CD4-positive, alpha-beta T cell (primary cell): ENCODE data around the gene MAPK14. TPM values are rescaled to one million over a fixed set of nuclear protein-coding genes. Genes with fewer than 3 reads are reported as not detected.
A peak's percentile ranks its signal among the peaks of the same experiment; 100 is the strongest.

Experiments used
- ATAC-seq: fragments of 200-7000 bp; cut with Tn5 transposase; one replicate; pipeline ENCODE4 v1.10.0; 2022; ENCODE audit warnings: mild to moderate bottlenecking; ENCODE audit not compliant: poor library complexity
- CTCF ChIA-PET: fragments of 350-600 bp; sonication (Branson Sonifier 250); formaldehyde crosslinking; loops from one replicate; lab custom pipeline; 2021; ENCODE audit warnings: antibody characterized with exemption, inconsistent platforms; lab: Charles Lee
- POLR2A ChIA-PET: fragments of 350-600 bp; sonication (Branson Sonifier 250); formaldehyde crosslinking; loops from one replicate; lab custom pipeline; 2021; ENCODE audit warnings: antibody characterized with exemption, inconsistent platforms; lab: Charles Lee
- DNase-seq, 14 experiments: peaks; one replicate each; pipeline ENCODE4 v3.0.0-alpha.2; 2013 to 2020; ENCODE audit warnings: mixed read lengths in 2 of 14
- H3K27ac ChIP-seq, 2 donors: one replicate each; pipeline versions ENCODE4 v1.5.1 to v1.7.0; 2013; ENCODE audit warnings: low read length in 2 of 2, low read depth in 1 of 2, mild to moderate bottlenecking in 1 of 2
- H3K27me3 ChIP-seq, 2 experiments: 1 replicate in 1 of 2; 2 replicates in 1 of 2; pipeline versions ENCODE4 v1.6.1 to v1.7.0; 2013; ENCODE audit warnings: low read length in 2 of 2, control low read depth in 1 of 2, mild to moderate bottlenecking in 1 of 2, moderate library complexity in 1 of 2; ENCODE audit not compliant: insufficient read depth in 2 of 2, control insufficient read depth in 1 of 2
- H3K36me3 ChIP-seq: one replicate; pipeline ENCODE4 v1.6.1; 2013; ENCODE audit warnings: low read length, control low read depth; ENCODE audit not compliant: insufficient read depth
- H3K4me1 ChIP-seq: one replicate; pipeline ENCODE4 v1.6.1; 2013; ENCODE audit warnings: low read length, control low read depth; ENCODE audit not compliant: insufficient read depth
- H3K4me3 ChIP-seq: one replicate; pipeline ENCODE4 v1.5.1; 2013; ENCODE audit warnings: mild to moderate bottlenecking, low read length, moderate library complexity
- H3K9me3 ChIP-seq, 2 experiments: 1 replicate in 1 of 2; 2 replicates in 1 of 2; pipeline versions ENCODE4 v1.6.1 to v1.7.0; 2013; ENCODE audit warnings: low read length in 2 of 2, mild to moderate bottlenecking in 2 of 2, control low read depth in 1 of 2, moderate library complexity in 1 of 2; ENCODE audit not compliant: control insufficient read depth in 1 of 2, insufficient read depth in 1 of 2
- H3K27ac Mint-ChIP-seq: one replicate; pipeline ENCODE4 v1.8.0; 2020; ENCODE audit warnings: mixed read lengths
- H3K27me3 Mint-ChIP-seq: one replicate; pipeline ENCODE4 v1.8.0; 2021; ENCODE audit warnings: mixed read lengths
- H3K36me3 Mint-ChIP-seq: one replicate; pipeline ENCODE4 v1.8.0; 2021; ENCODE audit warnings: low read depth, mixed read lengths
- H3K4me1 Mint-ChIP-seq: one replicate; pipeline ENCODE4 v1.8.0; 2021; ENCODE audit warnings: low read depth, mixed read lengths
- H3K4me3 Mint-ChIP-seq: one replicate; pipeline ENCODE4 v1.8.0; 2020; ENCODE audit warnings: mild to moderate bottlenecking, mixed read lengths
- H3K9me3 Mint-ChIP-seq: one replicate; pipeline ENCODE4 v1.8.0; 2020; ENCODE audit warnings: mixed read lengths
- CTCF ChIP-seq: fragments of 200-600 bp; IDR thresholded peaks from one replicate; pipeline ENCODE4 v1.8.0; 2022; ENCODE audit warnings: antibody characterized with exemption, mild to moderate bottlenecking
- intact Hi-C, 2 experiments: fragments of 100-400 bp; cut with DNase I in 1 of 2; cut with micrococcal nuclease in 1 of 2; formaldehyde crosslinking; loops; one replicate each; pipeline versions ENCODE4 v1.15.1 to v1.9.0; 2023 to 2025; cut with DNase I, micrococcal nuclease
- total RNA-seq, 174 experiments: library from RNA in 2 of 174; stranded (reverse) in 2 of 174; gene quantifications; one replicate each; pipeline ENCODE4 v1.2.3 and lab custom pipeline; 2021 to 2026

The MAPK14 gene
- total RNA-seq, 2 experiments from 2014 or later: 42.6 to 42.8 TPM

DNA sequence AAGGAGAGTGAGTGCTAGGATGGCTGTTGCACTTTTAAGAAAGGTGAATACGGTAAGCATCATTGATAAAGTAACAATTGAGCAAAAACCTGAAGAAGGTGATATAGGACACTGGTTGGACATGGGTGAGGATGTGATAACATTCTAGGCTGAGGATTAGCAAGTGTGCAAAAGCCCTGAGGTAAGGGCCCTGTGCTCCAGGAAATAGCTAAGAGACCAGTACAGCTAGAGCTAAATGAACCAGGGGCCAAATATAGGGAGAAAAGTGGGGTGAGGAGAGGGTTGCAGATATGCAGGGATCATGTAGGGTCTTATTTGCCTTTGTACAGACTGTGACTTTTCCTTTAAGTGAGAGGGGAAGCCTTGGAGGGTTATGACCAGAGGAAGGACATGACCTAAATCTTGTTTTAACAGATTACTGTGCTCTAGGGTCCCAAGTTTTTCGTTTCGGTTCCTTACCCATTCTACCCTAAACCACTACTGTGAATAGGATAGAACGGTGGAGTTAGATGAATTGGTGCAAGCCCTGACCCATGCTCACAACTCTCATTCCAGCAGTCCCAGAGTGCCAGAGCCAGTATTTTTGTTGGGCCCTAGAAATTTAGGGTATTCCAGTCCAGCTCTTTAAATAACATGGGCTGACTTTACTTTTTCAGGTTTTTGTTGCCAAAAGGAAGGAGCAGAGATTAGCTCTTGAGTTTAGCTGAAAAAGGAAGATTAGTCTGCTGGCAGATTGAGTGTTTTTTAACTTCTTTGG, 10.7 kb downstream of the MAPK14 start:
- no peak for TF ChIP-seq CTCF
- Mint-ChIP-seq H3K4me3 (peak overlapping the region; percentile 57), H3K9me3 (no peaks in the 10 kb centered on the region), H3K4me1 (peaks cover 83% of the 10 kb centered on the region), H3K27me3 (no peaks in the 10 kb centered on the region), H3K36me3 (peaks cover 26% of the 10 kb centered on the region), H3K27ac (peak overlapping the region; percentile 58)
- no peaks in the 10 kb centered on the region for H3K9me3 ChIP-seq
- H3K27me3 ChIP-seq: no peaks in the 10 kb centered on the region
- ChIA-PET POLR2A (interaction anchor here (0.6 to 1.4 kb wide), 3 partner anchors 10 to 545 kb away, joined by 4 to 10 read pairs (median 4); partner anchors contain the start of gene MAPK14), CTCF (interaction anchor here (0.7 to 1.5 kb wide), 3 partner anchors 10 to 57 kb away, joined by 3 to 5 read pairs (median 4); no protein-coding TSS in a partner anchor)
- intact Hi-C loops: no loop called here
- peaks cover 36% of the 10 kb centered on the region for H3K4me1 ChIP-seq
- ATAC-seq (no peak), DNase-seq (no peak)
- no peak overlapping the region for H3K27ac ChIP-seq
- no peak overlapping the region for H3K4me3 ChIP-seq
- no peaks in the 10 kb centered on the region for H3K36me3 ChIP-seq

DNA sequence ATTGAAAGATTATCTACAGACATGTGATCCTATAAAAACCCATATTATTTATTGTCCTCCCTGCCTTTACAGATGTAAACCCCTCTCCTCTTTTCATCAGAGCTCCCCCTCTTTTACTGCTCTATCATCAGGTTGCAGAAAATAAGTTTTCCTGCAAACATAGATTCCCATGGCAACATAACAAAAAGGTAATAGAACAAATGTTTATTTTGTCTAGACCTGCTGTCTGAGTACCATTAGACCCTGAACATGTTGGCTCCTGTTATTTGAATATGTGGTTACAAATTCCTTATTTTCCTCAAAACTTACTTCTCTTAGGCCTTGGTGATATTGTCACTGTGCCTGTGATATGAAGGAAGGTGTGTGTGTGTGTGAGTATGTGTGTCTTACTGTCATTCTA, 11.5 kb downstream of the MAPK14 start:
- H3K27me3 ChIP-seq: no peaks in the 10 kb centered on the region
- Mint-ChIP-seq H3K36me3 (peaks cover 25% of the 10 kb centered on the region), H3K27me3 (no peaks in the 10 kb centered on the region), H3K4me1 (peaks cover 79% of the 10 kb centered on the region), H3K9me3 (no peaks in the 10 kb centered on the region), H3K27ac (peak overlapping the region; percentile 35), H3K4me3 (no peak overlapping the region)
- POLR2A ChIA-PET: interaction anchor here (1.4 kb wide), 1 partner anchor 11 kb away, joined by 10 read pairs; the partner anchor contains the start of gene MAPK14
- peak; percentile 21 for ATAC-seq
- H3K4me1 ChIP-seq: peaks cover 29% of the 10 kb centered on the region
- H3K9me3 ChIP-seq: no peaks in the 10 kb centered on the region
- TF ChIP-seq CTCF: no peak
- CTCF ChIA-PET: interaction anchor here (0.7 to 1.5 kb wide), 2 partner anchors 10 to 56 kb away, joined by 3 to 5 read pairs; no protein-coding TSS in a partner anchor
- intact Hi-C loops: no loop called here
- no peak overlapping the region for H3K27ac ChIP-seq
- no peaks in the 10 kb centered on the region for H3K36me3 ChIP-seq
- no peak overlapping the region for H3K4me3 ChIP-seq
- DNase-seq: no peak

GRCh38 chr6:36040958-36041357, 13.3 kb downstream of the MAPK14 start:
- no peaks in the 10 kb centered on the region for H3K36me3 ChIP-seq

More at GRCh38 chr6:36040958-36041357, 13.3 kb downstream of the MAPK14 start:
- DNase-seq (no peak), ATAC-seq (no peak)
- Histone ChIP-seq H3K27ac (no peak overlapping the region), H3K27me3 (no peaks in the 10 kb centered on the region), H3K4me1 (peaks cover 19% of the 10 kb centered on the region), H3K9me3 (no peaks in the 10 kb centered on the region), H3K4me3 (no peak overlapping the region)
- no peaks in the 10 kb centered on the region for H3K9me3 Mint-ChIP-seq
- CTCF ChIA-PET: no interaction called here
- H3K27me3 Mint-ChIP-seq: no peaks in the 10 kb centered on the region
- POLR2A ChIA-PET: interaction anchor here (1.3 kb wide), 1 partner anchor 12 kb away, joined by 4 read pairs; no protein-coding TSS in a partner anchor
- TF ChIP-seq CTCF: no peak
- peaks cover 21% of the 10 kb centered on the region for H3K36me3 Mint-ChIP-seq
- intact Hi-C loops: no loop called here
- H3K4me3 Mint-ChIP-seq: no peak overlapping the region
- peaks cover 76% of the 10 kb centered on the region for H3K4me1 Mint-ChIP-seq
- H3K27ac Mint-ChIP-seq: peak overlapping the region; percentile 0
